Stomach (tissue), 9 donors: ENCODE data around the gene HECW1. TPM values are rescaled to one million over a fixed set of nuclear protein-coding genes. Genes with fewer than 3 reads are reported as not detected.

Experiments used
- DNase-seq, 2 donors: peaks; one replicate each; pipeline versions ENCODE4 v3.0.0 to v3.0.0-alpha.2; 2013 to 2019
- H3K27ac ChIP-seq, 5 donors: fragments of 200-600 bp in 4 of 5; sonication (generic) in 4 of 5; one replicate each; pipeline ENCODE4 v1.5.1; 2013 to 2019; ENCODE audit warnings: mild to moderate bottlenecking in 1 of 5, moderate library complexity in 1 of 5
- H3K27me3 ChIP-seq, 3 donors: fragments of 200-600 bp; sonication (generic); one replicate each; pipeline ENCODE4 v1.5.1; 2017 to 2019; ENCODE audit warnings: mixed run types in 1 of 3
- H3K36me3 ChIP-seq, 4 donors: fragments of 200-600 bp; sonication (generic); 1 replicate in 3 of 4; 2 replicates in 1 of 4; pipeline ENCODE4 v1.5.1; 2016 to 2019
- H3K4me1 ChIP-seq, 4 donors: fragments of 200-600 bp; sonication (generic); one replicate each; pipeline ENCODE4 v1.5.1; 2016 to 2019
- H3K4me3 ChIP-seq, 4 donors: fragments of 200-600 bp; sonication (generic) in 3 of 4; one replicate each; pipeline ENCODE4 v1.5.1; 2016 to 2019; ENCODE audit warnings: mild to moderate bottlenecking in 1 of 4
- H3K9me3 ChIP-seq, 4 donors: fragments of 200-600 bp; sonication (generic); one replicate each; pipeline ENCODE4 v1.5.1; 2016 to 2019
- CTCF ChIP-seq, 7 experiments: fragments of 450-650 bp in 4 of 7; fragments of 200-600 bp in 3 of 7; sonication (generic) in 3 of 7; IDR thresholded peaks; one replicate each; pipeline ENCODE4 v1.5.1; 2016 to 2019; ENCODE audit warnings: antibody characterized with exemption in 7 of 7, control low read depth in 2 of 7, mild to moderate bottlenecking in 1 of 7
- EP300 ChIP-seq: sonication (generic); formaldehyde crosslinking; IDR thresholded peaks from one replicate; pipeline ENCODE4 v1.6.1; 2017; ENCODE audit warnings: antibody characterized with exemption
- POLR2A ChIP-seq, 4 donors: fragments of 450-650 bp; IDR thresholded peaks; one replicate each; pipeline ENCODE4 v1.6.1; 2016; ENCODE audit warnings: antibody characterized with exemption in 4 of 4, control low read depth in 2 of 4, mild to moderate bottlenecking in 1 of 4, moderate library complexity in 1 of 4
- POLR2AphosphoS5 ChIP-seq, 3 donors: sonication (generic); formaldehyde crosslinking; IDR thresholded peaks; one replicate each; pipeline ENCODE4 v1.6.1; 2016; ENCODE audit warnings: antibody characterized with exemption in 3 of 3
- WGBS, 5 donors: extraction: QIAGEN DNeasy Blood & Tissue Kit in 3 of 5; methylation state at CpG; one replicate each; pipeline versions ENCODE4 v1.1.5 to v1.1.7; 2013 to 2018; 5-methylcytosine and 5-hydroxymethylcytosine counted together
- intact Hi-C: fragments of 100-400 bp; cut with DNase I; formaldehyde crosslinking; loops from one replicate; pipeline ENCODE4 v1.15.1; 2023; ENCODE audit warnings: low total_unique reads
- polyA plus RNA-seq, 3 donors: library from polyadenylated mRNA; stranded (reverse); fragments of 200-250 nt; gene quantifications; one replicate each; pipeline ENCODE4 v1.2.3, GENCODE V29; 2013
- total RNA-seq, 5 donors: library from RNA; depleted of rRNA; stranded (reverse); fragments of >200 nt; gene quantifications; one replicate each; pipeline versions ENCODE4 v1.1.0 to v1.2.3, GENCODE V29; 2014 to 2016
- donor health status: healthy with polysubstance abuse.
- donor health status: Bipolar disorder and iron deficiency.
- donor health status: healthy.

The HECW1 gene
- total and polyA plus RNA-seq, 8 donors: 0.29 to 11.1 (median 1.4) TPM; not detected in 1

DNA sequence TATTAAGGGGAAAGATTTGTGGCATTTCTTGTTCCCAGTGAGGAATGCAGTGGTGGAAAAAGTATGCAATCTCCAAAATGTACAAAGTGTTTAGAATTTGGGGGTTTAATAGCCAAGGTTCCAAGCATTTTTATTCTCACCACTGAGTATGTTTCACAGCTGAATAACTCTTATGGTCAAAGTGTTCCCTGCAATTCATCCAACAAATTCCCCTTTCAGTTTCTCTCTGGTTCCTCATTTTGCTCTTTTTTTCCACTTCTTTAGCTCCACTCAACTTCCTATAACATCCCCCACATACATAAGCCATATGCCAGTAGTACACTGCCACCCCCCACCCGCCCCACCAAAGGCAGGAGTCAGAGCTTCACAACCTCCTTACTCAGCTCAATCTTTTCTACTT lies 4.6 kb downstream of the HECW1 start:
- TF ChIP-seq POLR2A (IDR thresholded peaks at IDR 0.05): no peak
- TF ChIP-seq CTCF (IDR thresholded peaks at IDR 0.05): no peak
- TF ChIP-seq EP300: no peak
- no peak for TF ChIP-seq POLR2AphosphoS5 (IDR thresholded peaks at IDR 0.05)
- WGBS, 5 donors: 50 to 83% (median 59%) methylated on average over 1 of the region's 1 CpG
- no peak for DNase-seq
- Histone ChIP-seq H3K4me3 (no peak overlapping the region), H3K9me3 (no peaks in the 10 kb centered on the region), H3K27ac (no peak overlapping the region), H3K36me3 (no peaks in the 10 kb centered on the region), H3K27me3 (peaks cover 15 to 86% (median 38%) of the 10 kb centered on the region in 3 donors), H3K4me1 (peaks cover 13 to 25% (median 21%) of the 10 kb centered on the region in 4 donors)
- intact Hi-C loops: loop anchor here (10.0 kb wide), 1 partner anchor 172 kb away; no protein-coding TSS in a partner anchor

DNA sequence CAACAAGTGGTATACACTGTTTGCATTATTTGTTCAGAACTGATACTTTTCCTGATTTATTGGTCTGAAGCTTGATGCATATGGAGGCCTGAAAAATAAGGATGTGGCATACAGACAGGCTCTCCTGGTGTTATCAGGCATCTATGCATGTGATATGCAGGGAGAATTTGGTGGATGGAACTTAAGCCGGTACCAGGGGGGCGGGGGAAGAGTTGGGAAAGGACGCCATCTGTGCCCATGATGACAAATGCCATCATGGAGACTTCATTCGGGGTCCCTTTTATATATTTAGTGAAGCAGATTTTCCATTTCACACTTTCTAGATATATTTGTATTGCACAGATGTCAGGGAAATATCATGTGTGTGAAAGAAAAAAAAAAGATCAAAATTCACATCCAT lies 5.4 kb downstream of the HECW1 start:
- WGBS, 5 donors: 86 to 89% (median 87%) methylated on average over 4 of the region's 4 CpGs

DNA sequence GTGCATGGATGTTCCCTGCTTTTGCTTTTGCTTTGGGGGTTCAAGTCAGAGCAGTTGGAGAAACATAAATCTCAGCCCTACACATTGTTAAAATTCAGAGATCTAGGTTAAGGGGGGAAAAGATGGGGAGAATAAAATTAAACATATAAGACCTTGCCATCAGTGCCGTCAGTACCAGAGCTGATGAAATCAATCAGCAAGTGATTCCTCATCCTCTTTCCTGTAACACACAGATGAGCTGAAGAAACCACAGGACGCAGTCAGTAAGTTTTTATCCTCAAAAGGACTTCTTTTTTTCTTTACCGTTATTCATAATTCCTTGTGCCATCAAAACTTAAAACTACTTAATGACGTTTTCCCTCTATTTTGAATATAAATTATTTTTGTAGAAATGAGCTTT lies 5.9 kb downstream of the HECW1 start:
- intact Hi-C loops: loop anchor here (10.0 kb wide), 1 partner anchor 174 kb away; no protein-coding TSS in a partner anchor
- no peak for DNase-seq
- H3K4me1 ChIP-seq: peaks cover 5 to 13% (median 9%) of the 10 kb centered on the region in 4 donors
- no peak overlapping the region for H3K4me3 ChIP-seq
- no peaks in the 10 kb centered on the region for H3K9me3 ChIP-seq
- TF ChIP-seq POLR2AphosphoS5 (IDR thresholded peaks at IDR 0.05) (no peak), EP300 (no peak), CTCF (IDR thresholded peaks at IDR 0.05) (no peak), POLR2A (IDR thresholded peaks at IDR 0.05) (no peak)
- no peak overlapping the region for H3K27ac ChIP-seq
- peaks cover 7 to 76% (median 25%) of the 10 kb centered on the region in 3 donors for H3K27me3 ChIP-seq
- WGBS, 5 donors: 82 to 86% (median 83%) methylated on average over 4 of the region's 4 CpGs
- H3K36me3 ChIP-seq: no peaks in the 10 kb centered on the region

More for the DNA sequence above, 5.4 kb downstream of the HECW1 start:
- Histone ChIP-seq H3K36me3 (no peaks in the 10 kb centered on the region), H3K4me1 (peaks cover 9 to 17% (median 13%) of the 10 kb centered on the region in 4 donors), H3K27me3 (peaks cover 11 to 81% (median 30%) of the 10 kb centered on the region in 3 donors), H3K27ac (no peak overlapping the region), H3K9me3 (no peaks in the 10 kb centered on the region), H3K4me3 (no peak overlapping the region)
- no peak for DNase-seq
- no peak for TF ChIP-seq POLR2A (IDR thresholded peaks at IDR 0.05)
- no peak for TF ChIP-seq CTCF (IDR thresholded peaks at IDR 0.05)
- no peak for TF ChIP-seq POLR2AphosphoS5 (IDR thresholded peaks at IDR 0.05)
- no peak for TF ChIP-seq EP300
- intact Hi-C loops: loop anchor here (10.0 kb wide), 1 partner anchor 173 kb away; no protein-coding TSS in a partner anchor

- whole genome bisulfite sequencing, 5 donors: 44 to 63% (median 51%) methylated on average over 12 of the region's 12 CpGs
- no peaks in the 10 kb centered on the region for H3K9me3 ChIP-seq
- peaks cover 0 to 64% (median 13%) of the 10 kb centered on the region in 3 donors for H3K27me3 ChIP-seq
- TF ChIP-seq POLR2A (IDR thresholded peaks at IDR 0.05) (no peak), POLR2AphosphoS5 (IDR thresholded peaks at IDR 0.05) (no peak), CTCF (IDR thresholded peaks at IDR 0.05) (no peak), EP300 (no peak)
- H3K36me3 ChIP-seq: no peaks in the 10 kb centered on the region
- H3K4me1 ChIP-seq: peaks cover 0 to under 1% (median 0%) of the 10 kb centered on the region in 4 donors
- peak in 1 of 2 donors; percentile 39 for DNase-seq
- H3K27ac ChIP-seq: no peak overlapping the region
- intact Hi-C loops: loop anchor here (10.0 kb wide), 1 partner anchor 175 kb away; no protein-coding TSS in a partner anchor
- no peak overlapping the region for H3K4me3 ChIP-seq
These were observed 7.1 kb downstream of the HECW1 start for GRCh38 chr7:43119371-43120075.
